ENCODE results near the gene ARHGAP5.

ARHGAP5 gene

GRCh38 chr14:32183151-32184058 is 106.3 kb downstream of the ARHGAP5 start:
- DNase-seq (ENCODE audit: low spot score) = no peak

GRCh38 chr14:32185097-32185496 is 108.0 kb downstream of the ARHGAP5 start:
- no peak for DNase-seq (ENCODE audit: low spot score)

GRCh38 chr14:32186248-32186647 is 109.1 kb downstream of the ARHGAP5 start:
- DNase-seq (ENCODE audit: low spot score) = no peak

- no peak for DNase-seq (ENCODE audit: low spot score)
These were observed 112.7 kb downstream of the ARHGAP5 start for GRCh38 chr14:32189811-32190210.

- DNase-seq (ENCODE audit: low spot score) = no peak
These were observed 113.6 kb downstream of the ARHGAP5 start for GRCh38 chr14:32190673-32191072.

GRCh38 chr14:32192712-32193373 is 115.7 kb downstream of the ARHGAP5 start:
- no peak for DNase-seq (ENCODE audit: low spot score)

- no peak for DNase-seq (ENCODE audit: low spot score)
These were observed 116.4 kb downstream of the ARHGAP5 start for GRCh38 chr14:32193532-32193931.

GRCh38 chr14:32195636-32196035 is 118.5 kb downstream of the ARHGAP5 start:
- no peak for DNase-seq (ENCODE audit: low spot score)

GRCh38 chr14:32197919-32198318 is 120.8 kb downstream of the ARHGAP5 start:
- no peak for DNase-seq (ENCODE audit: low spot score)

GRCh38 chr14:32200368-32201192 is 123.5 kb downstream of the ARHGAP5 start:
- DNase-seq (ENCODE audit: low spot score) = no peak

- peak; percentile 76 for DNase-seq (ENCODE audit: low spot score)
These were observed 124.2 kb downstream of the ARHGAP5 start for GRCh38 chr14:32201193-32201815.

- DNase-seq (ENCODE audit: low spot score) = no peak
These were observed 124.8 kb downstream of the ARHGAP5 start, which contains the start of gene RNU6-7 for GRCh38 chr14:32201816-32202490. TSS of gene RNU6-7 (plus strand) at chr14:32202045.

- no peak for DNase-seq (ENCODE audit: low spot score)
These were observed 125.4 kb downstream of the ARHGAP5 start for GRCh38 chr14:32202491-32202997.

- peak; percentile 90 for DNase-seq (ENCODE audit: low spot score)
These were observed 126.1 kb downstream of the ARHGAP5 start, which contains the start of gene RNU6-8 for GRCh38 chr14:32202998-32203882. TSS of gene RNU6-8 (minus strand) at chr14:32203269.

- no peak for DNase-seq (ENCODE audit: low spot score)
These were observed 126.8 kb downstream of the ARHGAP5 start for GRCh38 chr14:32203928-32204357.

- no peak for DNase-seq (ENCODE audit: low spot score)
These were observed 128.4 kb downstream of the ARHGAP5 start for GRCh38 chr14:32205554-32205953.

- DNase-seq (ENCODE audit: low spot score) = no peak
These were observed 128.9 kb downstream of the ARHGAP5 start for GRCh38 chr14:32205984-32206383.

GRCh38 chr14:32206552-32206951 is 129.4 kb downstream of the ARHGAP5 start:
- DNase-seq (ENCODE audit: low spot score) = no peak

GRCh38 chr14:32208490-32208889 is 131.4 kb downstream of the ARHGAP5 start:
- no peak for DNase-seq (ENCODE audit: low spot score)

Measured in AG20443 (cell line).